CD4-positive, alpha-beta T cell (primary cell): ENCODE data around the gene CBX2. TPM values are rescaled to one million over a fixed set of nuclear protein-coding genes. Genes with fewer than 3 reads are reported as not detected.

Source experiments
- ATAC-seq: fragments of 200-7000 bp; cut with Tn5 transposase; one replicate; pipeline ENCODE4 v1.10.0; 2022; ENCODE audit warnings: mild to moderate bottlenecking; ENCODE audit not compliant: poor library complexity
- CTCF ChIA-PET: fragments of 350-600 bp; sonication (Branson Sonifier 250); formaldehyde crosslinking; loops from one replicate; lab custom pipeline; 2021; ENCODE audit warnings: antibody characterized with exemption, inconsistent platforms; lab: Charles Lee
- POLR2A ChIA-PET: fragments of 350-600 bp; sonication (Branson Sonifier 250); formaldehyde crosslinking; loops from one replicate; lab custom pipeline; 2021; ENCODE audit warnings: antibody characterized with exemption, inconsistent platforms; lab: Charles Lee
- DNase-seq, 14 experiments: peaks; one replicate each; pipeline ENCODE4 v3.0.0-alpha.2; 2013 to 2020; ENCODE audit warnings: mixed read lengths in 2 of 14
- H3K27ac ChIP-seq, 2 donors: one replicate each; pipeline versions ENCODE4 v1.5.1 to v1.7.0; 2013; ENCODE audit warnings: low read length in 2 of 2, low read depth in 1 of 2, mild to moderate bottlenecking in 1 of 2
- H3K27me3 ChIP-seq, 2 experiments: 1 replicate in 1 of 2; 2 replicates in 1 of 2; pipeline versions ENCODE4 v1.6.1 to v1.7.0; 2013; ENCODE audit warnings: low read length in 2 of 2, control low read depth in 1 of 2, mild to moderate bottlenecking in 1 of 2, moderate library complexity in 1 of 2; ENCODE audit not compliant: insufficient read depth in 2 of 2, control insufficient read depth in 1 of 2
- H3K36me3 ChIP-seq: one replicate; pipeline ENCODE4 v1.6.1; 2013; ENCODE audit warnings: low read length, control low read depth; ENCODE audit not compliant: insufficient read depth
- H3K4me1 ChIP-seq: one replicate; pipeline ENCODE4 v1.6.1; 2013; ENCODE audit warnings: low read length, control low read depth; ENCODE audit not compliant: insufficient read depth
- H3K4me3 ChIP-seq: one replicate; pipeline ENCODE4 v1.5.1; 2013; ENCODE audit warnings: mild to moderate bottlenecking, low read length, moderate library complexity
- H3K9me3 ChIP-seq, 2 experiments: 1 replicate in 1 of 2; 2 replicates in 1 of 2; pipeline versions ENCODE4 v1.6.1 to v1.7.0; 2013; ENCODE audit warnings: low read length in 2 of 2, mild to moderate bottlenecking in 2 of 2, control low read depth in 1 of 2, moderate library complexity in 1 of 2; ENCODE audit not compliant: control insufficient read depth in 1 of 2, insufficient read depth in 1 of 2
- H3K27ac Mint-ChIP-seq: one replicate; pipeline ENCODE4 v1.8.0; 2020; ENCODE audit warnings: mixed read lengths
- H3K27me3 Mint-ChIP-seq: one replicate; pipeline ENCODE4 v1.8.0; 2021; ENCODE audit warnings: mixed read lengths
- H3K36me3 Mint-ChIP-seq: one replicate; pipeline ENCODE4 v1.8.0; 2021; ENCODE audit warnings: low read depth, mixed read lengths
- H3K4me1 Mint-ChIP-seq: one replicate; pipeline ENCODE4 v1.8.0; 2021; ENCODE audit warnings: low read depth, mixed read lengths
- H3K4me3 Mint-ChIP-seq: one replicate; pipeline ENCODE4 v1.8.0; 2020; ENCODE audit warnings: mild to moderate bottlenecking, mixed read lengths
- H3K9me3 Mint-ChIP-seq: one replicate; pipeline ENCODE4 v1.8.0; 2020; ENCODE audit warnings: mixed read lengths
- CTCF ChIP-seq: fragments of 200-600 bp; IDR thresholded peaks from one replicate; pipeline ENCODE4 v1.8.0; 2022; ENCODE audit warnings: antibody characterized with exemption, mild to moderate bottlenecking
- intact Hi-C, 2 experiments: fragments of 100-400 bp; cut with DNase I in 1 of 2; cut with micrococcal nuclease in 1 of 2; formaldehyde crosslinking; loops; one replicate each; pipeline versions ENCODE4 v1.15.1 to v1.9.0; 2023 to 2025; cut with DNase I, micrococcal nuclease
- total RNA-seq, 174 experiments: library from RNA in 2 of 174; stranded (reverse) in 2 of 174; gene quantifications; one replicate each; pipeline ENCODE4 v1.2.3 and lab custom pipeline; 2021 to 2026

The CBX2 gene
- total RNA-seq, 2 experiments from 2014 or later = 0.31 TPM; not detected in 1

GRCh38 chr17:79824893-79825579 lies 47.1 kb downstream of the CBX2 start:
- Mint-ChIP-seq H3K4me1 (peaks cover 8% of the 10 kb centered on the region), H3K9me3 (no peaks in the 10 kb centered on the region), H3K36me3 (no peaks in the 10 kb centered on the region), H3K27ac (no peak overlapping the region), H3K4me3 (no peak overlapping the region), H3K27me3 (peaks cover 20% of the 10 kb centered on the region)
- TF ChIP-seq CTCF = no peak
- no peaks in the 10 kb centered on the region for H3K9me3 ChIP-seq
- H3K4me3 ChIP-seq = no peak overlapping the region
- no peaks in the 10 kb centered on the region for H3K36me3 ChIP-seq
- peaks cover 8% of the 10 kb centered on the region for H3K4me1 ChIP-seq
- DNase-seq = no peak
- POLR2A ChIA-PET = interaction anchor here (2.5 kb wide), 1 partner anchor 12 kb away, joined by 7 read pairs; no protein-coding TSS in a partner anchor
- intact Hi-C loops = no loop called here
- H3K27ac ChIP-seq = no peak overlapping the region
- CTCF ChIA-PET = no interaction called here
- no peak for ATAC-seq
- peaks cover 0 to 3% of the 10 kb centered on the region in 2 experiments for H3K27me3 ChIP-seq

GRCh38 chr17:79825580-79825921 lies 47.6 kb downstream of the CBX2 start:
- intact Hi-C loops = no loop called here
- H3K27me3 Mint-ChIP-seq = peaks cover 20% of the 10 kb centered on the region
- ChIA-PET CTCF (no interaction called here), POLR2A (interaction anchor here (2.5 kb wide), 1 partner anchor 11 kb away, joined by 7 read pairs; no protein-coding TSS in a partner anchor)
- peaks cover 8% of the 10 kb centered on the region for H3K4me1 Mint-ChIP-seq
- H3K27ac Mint-ChIP-seq = no peak overlapping the region
- ATAC-seq (no peak), DNase-seq (no peak)
- no peaks in the 10 kb centered on the region for H3K9me3 Mint-ChIP-seq
- H3K27ac ChIP-seq = no peak overlapping the region
- no peaks in the 10 kb centered on the region for H3K36me3 Mint-ChIP-seq
- H3K36me3 ChIP-seq = no peaks in the 10 kb centered on the region
- no peak for TF ChIP-seq CTCF
- H3K27me3 ChIP-seq = peaks cover 0 to 3% of the 10 kb centered on the region in 2 experiments
- no peak overlapping the region for H3K4me3 ChIP-seq
- no peak overlapping the region for H3K4me3 Mint-ChIP-seq
- H3K9me3 ChIP-seq = no peaks in the 10 kb centered on the region
- peaks cover 10% of the 10 kb centered on the region for H3K4me1 ChIP-seq

- H3K4me3 ChIP-seq = no peak overlapping the region
- Mint-ChIP-seq H3K9me3 (no peaks in the 10 kb centered on the region), H3K27ac (no peak overlapping the region), H3K4me3 (no peak overlapping the region), H3K4me1 (peaks cover 8% of the 10 kb centered on the region), H3K27me3 (peaks cover 20% of the 10 kb centered on the region), H3K36me3 (no peaks in the 10 kb centered on the region)
- H3K4me1 ChIP-seq = peaks cover 16% of the 10 kb centered on the region
- CTCF ChIA-PET = interaction anchor here (0.6 kb wide), 1 partner anchor 80 kb away, joined by 3 read pairs; no protein-coding TSS in a partner anchor
- ATAC-seq (no peak), DNase-seq (peak in 1 of 14 experiments; percentile 40)
- POLR2A ChIA-PET = interaction anchor here (1.1 to 2.5 kb wide), 2 partner anchors 10 to 30 kb away, joined by 3 to 7 read pairs; no protein-coding TSS in a partner anchor
- peaks cover 0 to 3% of the 10 kb centered on the region in 2 experiments for H3K27me3 ChIP-seq
- H3K9me3 ChIP-seq = no peaks in the 10 kb centered on the region
- intact Hi-C loops = no loop called here
- H3K27ac ChIP-seq = no peak overlapping the region
- no peak for TF ChIP-seq CTCF
- H3K36me3 ChIP-seq = no peaks in the 10 kb centered on the region
These were observed 48.3 kb downstream of the CBX2 start for GRCh38 chr17:79826204-79826680.
